ENCODE results near the gene IL17RE.
A peak's percentile ranks its signal among the peaks of the same experiment; 100 is the strongest.
"Not testable (repeated sequence)": the region's sequence is repeated elsewhere in the genome, so short reads cannot be mapped to it uniquely, and the experiment has no call there.

Gene IL17RE

DNA sequence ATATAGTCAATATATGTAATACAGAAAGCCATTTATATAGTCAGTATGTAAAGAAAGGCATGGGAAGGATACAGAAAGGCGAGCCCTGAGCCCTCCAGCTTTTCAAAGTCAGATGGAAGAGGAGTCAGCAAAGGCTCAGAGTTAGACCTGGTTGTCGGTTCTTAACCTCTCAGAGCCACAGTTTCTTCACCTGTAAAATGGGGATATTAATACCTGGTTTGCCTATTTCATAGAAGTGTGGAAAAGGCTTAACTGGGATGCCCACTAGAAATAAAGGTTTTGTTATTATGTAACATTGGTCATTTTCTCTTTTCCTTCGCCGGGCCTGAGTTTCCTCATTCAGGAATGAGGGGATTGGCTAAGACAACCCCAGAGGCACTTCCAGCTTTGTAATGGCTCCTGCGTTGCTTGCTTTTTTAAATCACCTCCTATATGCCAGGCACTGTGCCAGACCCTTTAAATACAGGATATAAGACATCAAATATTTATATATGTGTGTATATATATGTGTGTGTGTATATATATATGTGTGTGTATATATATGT lies 33.4 kb downstream of the IL17RE start:
- DNase-seq, result no peak

DNA sequence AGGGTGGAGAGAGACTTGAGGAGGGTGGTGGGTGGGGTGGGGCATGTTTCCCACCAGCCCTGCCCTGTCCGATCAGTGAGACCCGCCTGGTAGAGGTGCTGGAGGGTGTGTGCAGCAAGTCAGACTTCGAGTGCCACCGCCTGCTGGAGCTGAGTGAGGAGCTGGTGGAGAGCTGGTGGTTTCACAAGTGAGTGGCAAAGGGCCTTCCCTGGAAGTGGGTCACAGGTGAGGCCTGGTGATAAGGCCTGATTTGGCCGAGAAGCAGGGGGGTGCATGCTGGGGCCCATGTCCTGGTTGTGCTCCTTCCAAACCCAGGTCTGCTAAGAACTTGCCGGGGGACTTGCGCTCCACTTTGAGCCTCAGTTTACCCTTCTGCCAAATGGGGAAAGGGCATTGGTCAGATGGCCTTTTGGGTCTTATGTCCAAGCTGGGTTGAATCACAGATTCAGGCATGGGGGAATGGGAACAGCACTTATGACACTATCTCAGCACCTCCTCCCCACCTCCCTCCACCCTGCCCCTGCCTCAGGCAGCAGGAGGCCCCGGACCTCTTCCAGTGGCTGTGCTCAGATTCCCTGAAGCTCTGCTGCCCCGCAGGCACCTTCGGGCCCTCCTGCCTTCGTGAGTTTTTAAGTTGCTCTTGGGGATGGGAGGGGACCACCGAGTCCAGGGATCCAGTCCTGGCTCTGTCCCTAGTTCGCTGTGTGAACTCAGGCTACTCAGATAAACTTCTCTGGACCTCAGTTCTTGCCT lies 35.0 kb downstream of the IL17RE start:
- no peak for DNase-seq

DNA sequence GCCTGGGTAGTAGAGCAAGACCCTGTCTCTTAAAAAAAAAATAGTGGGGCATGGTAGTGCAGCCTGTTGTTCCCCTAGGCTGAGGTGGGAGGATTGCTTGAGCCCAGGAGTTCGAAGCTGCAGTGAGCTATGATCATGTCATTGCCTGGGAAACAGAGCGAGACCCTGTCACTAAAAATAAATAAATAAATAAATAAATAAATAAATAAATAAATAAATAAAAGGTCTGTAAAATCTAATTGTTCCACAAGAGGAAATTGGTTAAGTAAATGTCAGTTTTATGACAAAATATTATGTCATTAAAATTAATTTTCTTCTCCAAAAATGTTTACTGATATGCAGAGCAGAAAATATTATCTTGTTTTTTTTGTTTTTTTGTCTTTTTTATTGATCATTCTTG lies 36.3 kb downstream of the IL17RE start:
- no peak for DNase-seq

DNA sequence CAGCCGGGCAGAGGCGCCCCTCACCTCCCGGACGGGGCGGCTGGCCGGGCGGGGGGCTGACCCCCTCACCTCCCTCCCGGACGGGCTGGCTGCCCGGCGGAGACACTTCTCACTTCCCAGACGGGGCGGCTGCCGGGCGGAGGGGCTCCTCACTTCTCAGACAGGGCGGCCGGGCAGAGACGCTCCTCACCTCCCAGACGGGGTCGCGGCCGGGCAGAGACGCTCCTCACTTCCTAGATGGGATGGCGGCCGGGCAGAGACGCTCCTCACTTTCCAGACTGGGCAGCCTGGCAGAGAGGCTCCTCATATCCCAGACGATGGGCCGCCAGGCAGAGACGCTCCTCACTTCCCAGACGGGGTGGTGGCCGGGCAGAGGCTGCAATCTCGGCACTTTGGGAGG lies 37.3 kb downstream of the IL17RE start:
- not testable (repeated sequence) for DNase-seq

DNA sequence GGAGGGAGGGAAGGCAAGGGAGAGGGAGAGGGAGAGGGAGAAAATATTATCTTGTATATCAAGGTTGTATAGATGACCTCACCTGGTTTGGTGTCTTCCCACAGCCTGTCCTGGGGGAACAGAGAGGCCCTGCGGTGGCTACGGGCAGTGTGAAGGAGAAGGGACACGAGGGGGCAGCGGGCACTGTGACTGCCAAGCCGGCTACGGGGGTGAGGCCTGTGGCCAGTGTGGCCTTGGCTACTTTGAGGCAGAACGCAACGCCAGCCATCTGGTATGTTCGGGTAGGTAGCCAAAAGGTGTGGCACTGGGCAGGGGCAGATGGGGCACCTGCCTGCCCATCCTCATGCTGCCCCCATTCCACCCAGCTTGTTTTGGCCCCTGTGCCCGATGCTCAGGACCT lies 38.1 kb downstream of the IL17RE start:
- no peak for DNase-seq

DNA sequence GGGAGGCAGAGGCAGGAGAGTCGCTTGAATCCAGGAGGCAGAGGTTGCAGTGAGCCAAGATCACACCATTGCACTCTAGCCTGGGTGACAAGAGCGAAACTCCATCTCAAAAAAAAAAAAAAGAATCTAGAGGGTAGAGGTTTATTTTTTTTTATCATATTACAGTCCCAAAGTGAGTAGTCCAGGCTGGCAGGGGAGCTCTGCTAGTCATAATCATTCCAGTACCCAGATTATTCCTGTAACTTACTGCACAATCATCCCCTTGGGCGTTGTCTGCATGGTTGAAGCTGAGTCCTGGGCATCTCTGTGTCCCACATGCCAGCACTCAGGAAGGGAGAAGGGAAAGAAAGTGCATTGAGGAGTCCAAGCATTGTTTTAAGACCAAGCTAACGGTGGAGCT lies 39.5 kb downstream of the IL17RE start:
- DNase-seq, result no peak

DNA sequence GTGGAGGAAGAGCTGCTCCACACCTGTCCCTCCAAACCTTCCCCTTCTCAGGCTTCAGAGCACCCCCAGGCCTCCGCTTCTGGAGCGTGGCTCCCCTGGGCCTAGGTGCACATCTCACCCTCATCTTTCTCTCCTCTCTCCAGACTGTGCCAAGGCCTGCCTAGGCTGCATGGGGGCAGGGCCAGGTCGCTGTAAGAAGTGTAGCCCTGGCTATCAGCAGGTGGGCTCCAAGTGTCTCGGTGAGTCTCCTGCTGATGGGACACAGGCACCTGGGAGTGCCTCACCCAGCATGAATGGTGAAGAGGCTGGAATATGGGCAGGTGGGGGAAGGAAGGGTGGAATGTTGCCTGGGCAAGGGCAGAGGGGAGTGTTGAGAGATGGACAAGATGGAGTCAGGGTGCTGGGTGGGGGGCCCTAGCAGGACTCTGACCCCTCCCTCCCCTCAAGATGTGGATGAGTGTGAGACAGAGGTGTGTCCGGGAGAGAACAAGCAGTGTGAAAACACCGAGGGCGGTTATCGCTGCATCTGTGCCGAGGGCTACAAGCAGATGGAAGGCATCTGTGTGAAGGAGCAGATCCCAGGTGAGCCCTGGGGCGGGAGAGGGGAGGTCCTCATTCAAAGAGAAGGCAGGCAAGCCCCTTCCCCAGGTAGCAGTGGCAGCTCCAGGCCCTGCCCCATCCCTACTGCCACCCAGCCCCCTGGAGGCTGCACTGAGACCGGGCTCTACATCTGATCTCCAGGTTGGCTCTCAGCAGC lies 40.5 kb downstream of the IL17RE start:
- DNase-seq, result no peak

DNA sequence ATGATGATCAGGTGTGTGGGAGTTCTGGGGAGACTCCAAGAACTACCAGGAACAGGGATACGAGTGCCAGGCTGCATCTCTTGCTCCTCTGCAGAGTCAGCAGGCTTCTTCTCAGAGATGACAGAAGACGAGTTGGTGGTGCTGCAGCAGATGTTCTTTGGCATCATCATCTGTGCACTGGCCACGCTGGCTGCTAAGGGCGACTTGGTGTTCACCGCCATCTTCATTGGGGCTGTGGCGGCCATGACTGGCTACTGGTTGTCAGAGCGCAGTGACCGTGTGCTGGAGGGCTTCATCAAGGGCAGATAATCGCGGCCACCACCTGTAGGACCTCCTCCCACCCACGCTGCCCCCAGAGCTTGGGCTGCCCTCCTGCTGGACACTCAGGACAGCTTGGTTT lies 41.6 kb downstream of the IL17RE start:
- DNase-seq, result no peak

DNA sequence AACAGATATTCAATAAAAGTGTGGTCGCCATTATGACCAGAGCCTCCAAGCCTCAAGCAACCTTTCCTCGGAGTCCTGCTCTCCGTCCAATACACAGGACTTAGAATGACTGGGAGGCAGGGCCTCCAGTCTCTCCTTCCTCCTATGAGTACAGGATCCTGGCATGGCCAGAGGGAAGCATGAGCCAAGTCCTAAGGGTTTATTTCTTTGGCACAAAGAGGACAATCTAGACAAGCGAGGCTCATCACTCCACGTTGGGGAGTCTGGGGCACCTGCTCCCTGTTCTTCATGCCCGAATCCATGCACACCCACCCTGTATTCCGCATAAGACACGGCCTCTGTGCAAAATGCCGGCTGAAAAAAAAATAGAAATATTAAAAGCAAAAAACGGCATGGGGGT lies 42.7 kb downstream of the IL17RE start:
- no peak for DNase-seq

DNA sequence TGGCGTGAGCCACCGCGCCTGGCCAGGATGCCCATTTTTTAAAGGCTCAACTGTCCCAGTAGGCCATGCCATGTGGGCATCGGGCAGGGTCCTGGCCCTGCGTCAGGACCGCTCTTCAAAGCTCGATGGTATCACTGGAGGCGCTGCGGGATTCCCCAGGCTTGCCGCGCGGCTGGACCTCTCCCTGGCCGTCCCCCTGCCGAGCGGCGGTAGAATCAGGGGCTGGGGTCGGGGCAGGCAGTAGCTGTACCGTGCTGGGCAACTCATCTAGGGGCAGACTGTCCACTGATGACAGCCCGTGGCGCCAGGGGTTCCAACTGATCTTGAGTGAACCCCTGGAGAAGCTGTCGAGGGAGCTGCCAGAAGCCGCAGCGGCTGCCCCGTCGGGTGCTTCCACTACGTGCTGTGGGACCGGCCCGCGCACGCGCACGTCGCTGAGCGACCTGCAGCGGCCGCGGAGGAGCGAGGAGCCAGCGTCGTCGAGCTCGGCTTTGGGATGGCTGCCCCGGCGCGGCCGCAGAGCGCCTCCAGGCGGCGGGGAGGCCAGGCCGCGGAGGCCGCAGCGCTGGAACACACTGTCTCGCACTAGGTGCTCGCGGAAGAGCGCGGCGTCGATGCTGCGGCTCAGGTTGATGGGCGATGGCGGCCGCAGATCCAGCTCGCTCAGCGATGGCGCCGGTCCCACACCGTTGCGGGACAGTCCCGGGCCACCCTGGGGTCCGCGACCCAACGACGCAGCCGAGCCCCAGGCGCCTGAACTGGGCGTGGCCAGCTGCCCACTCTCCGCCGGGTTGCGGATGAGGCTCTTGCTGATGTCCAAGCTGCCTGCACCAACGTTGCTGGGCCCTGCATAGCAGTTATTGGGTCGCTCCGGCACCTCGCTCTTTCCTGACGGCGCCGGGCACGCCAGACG lies 43.7 kb downstream of the IL17RE start:
- DNase-seq, result peak in 1 of 2 experiments; percentile 5

DNA sequence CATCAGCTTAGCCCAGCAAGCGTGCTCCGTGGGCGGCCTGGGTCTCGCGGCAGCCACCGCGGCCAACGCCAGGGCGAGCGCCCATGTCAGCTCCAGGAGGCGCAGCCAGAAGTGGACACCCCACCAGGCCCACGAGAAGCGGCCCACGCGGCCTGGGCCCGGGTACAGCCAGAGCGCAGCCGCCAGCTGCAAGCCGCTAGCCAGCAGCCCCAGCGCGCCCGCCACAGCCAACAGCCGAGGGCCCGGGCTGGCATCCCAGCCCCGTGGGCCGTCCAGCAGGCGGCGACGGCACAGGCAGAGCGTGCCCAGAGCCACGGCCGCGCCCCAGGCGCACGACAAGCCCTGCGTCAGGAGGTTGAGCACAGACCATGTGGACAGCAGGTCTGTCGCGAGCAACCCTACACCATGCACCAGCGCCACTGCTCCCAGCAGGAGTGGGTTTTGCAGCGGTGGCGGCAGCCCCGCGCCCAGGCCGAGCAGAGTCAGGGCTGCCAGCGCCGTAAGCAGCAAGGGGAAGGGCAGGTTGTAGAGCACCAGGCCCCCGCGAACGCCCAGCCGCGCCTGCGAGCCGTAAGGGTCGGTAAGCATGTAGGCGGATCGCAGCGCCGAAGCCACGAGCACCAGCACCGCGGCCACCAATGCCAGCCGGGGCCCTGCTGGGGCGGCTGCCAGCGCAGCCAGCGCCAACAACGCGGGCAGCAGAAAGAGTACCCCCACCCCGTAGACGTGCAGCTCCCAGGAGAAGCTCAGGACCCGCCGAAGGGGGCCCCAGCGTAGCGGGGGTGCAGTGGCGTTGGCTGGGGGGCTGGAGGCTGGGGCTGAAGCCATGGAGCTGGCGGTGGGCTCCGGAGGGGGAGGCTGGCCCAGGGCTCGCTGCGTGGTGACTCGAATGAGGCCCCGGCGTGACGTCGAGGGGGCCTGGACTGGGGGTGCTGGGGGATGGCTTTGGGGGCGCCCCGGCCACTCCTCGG lies 44.7 kb downstream of the IL17RE start:
- DNase-seq, result peak in 1 of 2 experiments; percentile 25

DNA sequence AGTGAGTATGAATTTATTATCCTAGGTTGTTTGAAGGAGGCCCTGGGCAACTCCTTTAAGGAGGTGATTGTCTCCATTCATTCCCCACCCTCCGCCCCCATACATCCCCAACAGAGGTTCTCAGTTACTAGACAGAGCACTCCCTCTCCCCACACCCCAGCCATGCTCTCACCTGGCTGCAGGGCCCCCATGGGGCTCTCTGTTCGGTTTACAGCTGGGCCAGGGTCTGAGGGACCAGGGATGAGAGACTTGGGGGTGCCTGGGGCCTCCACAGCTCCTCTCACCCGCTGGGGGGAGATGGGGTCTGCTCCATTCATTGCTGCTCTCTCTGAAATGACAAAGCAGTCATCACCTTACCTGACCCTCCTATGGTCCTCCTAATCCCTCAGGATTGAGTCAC lies 45.9 kb downstream of the IL17RE start:
- no peak for DNase-seq

DNA sequence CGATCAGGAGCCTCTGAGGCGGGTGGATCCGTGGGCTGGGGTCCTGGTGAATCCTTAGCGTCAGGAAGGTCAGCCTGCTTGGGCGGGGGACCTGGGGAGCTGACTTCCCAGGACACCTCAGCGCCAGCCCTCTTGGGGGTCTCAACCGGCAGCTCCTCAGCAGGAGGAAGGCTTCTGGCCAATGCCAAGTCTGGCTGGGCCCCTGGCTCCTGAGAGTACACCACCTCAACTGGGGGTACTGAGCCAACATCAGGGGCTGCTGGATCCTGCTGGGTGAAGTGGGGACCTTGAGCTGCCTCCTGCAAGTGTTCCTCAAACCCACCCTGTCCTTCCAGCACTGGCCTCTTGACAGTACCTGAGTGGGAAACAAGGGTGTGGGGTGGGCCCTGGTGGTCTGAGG lies 46.5 kb downstream of the IL17RE start:
- DNase-seq, result no peak

DNA sequence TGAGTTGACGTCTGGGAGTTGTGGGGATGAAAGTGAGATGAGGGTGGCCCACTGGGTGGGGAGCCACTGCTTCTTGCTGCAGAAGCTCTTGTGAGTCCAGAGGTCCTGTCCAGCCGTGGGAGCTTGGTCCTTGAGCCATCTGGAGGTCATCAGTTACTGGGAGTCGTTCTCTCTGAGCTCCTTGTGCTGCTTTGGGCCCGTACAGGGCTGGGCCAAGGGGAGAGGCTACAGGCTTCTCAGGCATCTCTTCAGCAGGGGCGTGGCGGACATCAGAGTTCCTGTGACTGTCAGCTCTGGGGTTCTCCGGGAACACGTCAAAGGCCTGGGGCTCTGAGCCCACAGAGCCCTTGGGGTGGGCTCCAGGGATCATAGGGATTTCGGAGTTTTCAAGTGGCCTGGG lies 47.0 kb downstream of the IL17RE start:
- DNase-seq, result no peak

DNA sequence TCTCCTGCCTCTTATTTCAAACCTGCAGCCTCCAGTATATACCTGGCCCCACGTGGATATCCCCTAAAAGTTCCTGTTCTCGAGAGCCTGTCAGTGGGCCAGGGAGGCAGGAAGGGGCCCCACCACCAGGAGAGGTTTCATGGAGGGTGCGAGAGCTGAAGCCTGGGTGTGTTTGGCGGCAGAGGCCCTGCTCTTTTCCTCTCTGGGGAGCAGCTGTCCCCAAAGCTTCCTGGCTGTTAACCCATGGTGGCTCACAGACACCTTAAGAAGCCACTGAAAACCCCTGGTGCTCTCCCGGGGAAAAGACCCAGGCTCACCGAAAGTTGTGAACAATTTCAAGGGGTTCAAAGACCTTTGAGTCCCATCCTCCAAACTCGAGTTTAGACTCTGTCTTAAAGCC lies 48.5 kb downstream of the IL17RE start:
- no peak for DNase-seq

DNA sequence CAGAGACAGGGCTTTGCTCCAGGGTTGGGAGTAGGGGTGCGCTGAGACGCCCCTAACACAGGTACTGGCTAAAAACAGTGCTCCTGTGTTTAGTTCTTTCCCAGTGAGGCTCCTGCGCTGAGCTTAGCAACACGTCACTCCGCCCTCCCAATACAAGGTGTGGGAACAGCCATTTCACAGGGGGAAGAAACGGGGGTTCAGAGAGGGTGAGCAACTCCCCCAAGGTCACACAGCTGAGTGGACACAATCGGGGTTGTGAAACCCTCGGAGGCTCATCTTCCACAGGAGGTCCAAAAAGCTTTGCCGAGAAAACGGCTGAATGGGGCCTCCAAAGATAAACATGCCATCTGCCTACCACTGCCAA lies 48.9 kb downstream of the IL17RE start:
- DNase-seq, result no peak

DNA sequence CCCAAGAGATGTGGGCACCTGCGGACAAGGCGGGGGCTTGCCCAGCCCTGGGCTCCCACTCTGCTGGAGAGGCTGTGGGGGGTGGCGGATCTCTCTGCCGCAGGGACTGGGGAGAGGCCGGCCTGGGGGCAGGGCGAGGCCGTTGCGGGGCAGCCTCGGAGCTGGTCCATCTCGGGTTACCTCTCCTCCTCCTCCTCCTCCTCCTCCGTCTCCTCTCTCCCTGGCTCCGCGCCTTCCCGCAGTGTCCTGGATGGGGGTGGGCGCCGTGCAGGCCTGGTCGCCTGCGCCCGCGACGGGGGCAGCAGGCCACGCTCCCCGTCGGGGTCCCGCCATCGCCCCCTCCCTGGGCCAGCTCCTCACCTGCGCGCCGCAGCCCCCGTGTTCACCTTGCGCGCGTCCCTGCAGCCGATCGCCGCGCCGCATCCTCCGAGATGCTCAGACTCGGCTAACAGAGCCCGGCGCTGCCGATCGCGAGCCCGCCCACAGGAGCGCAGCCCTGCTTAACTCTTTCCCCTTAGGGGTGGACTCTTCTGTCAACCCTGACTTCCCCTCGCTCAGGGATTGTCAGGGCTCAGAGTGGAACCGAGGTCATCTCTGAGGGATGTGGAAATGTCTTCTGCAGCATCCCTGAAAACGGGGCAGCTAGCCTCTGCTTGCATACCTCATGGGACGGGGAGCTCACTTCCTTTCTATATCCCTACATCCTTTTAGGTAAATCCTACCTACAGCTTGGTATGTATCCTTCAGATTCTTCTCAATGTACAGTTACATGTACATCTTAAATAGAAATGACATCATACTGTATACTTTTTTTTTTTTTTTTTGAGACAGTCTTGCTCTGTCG lies 49.5 kb downstream of the IL17RE start, which contains the start of gene PRRT3:
Gene PRRT3 (minus strand): TSS at position 447 of the 844 bp plus-strand sequence. CDS start 2,293 bp downstream, outside the sequence.
- DNase-seq, result no peak

DNA sequence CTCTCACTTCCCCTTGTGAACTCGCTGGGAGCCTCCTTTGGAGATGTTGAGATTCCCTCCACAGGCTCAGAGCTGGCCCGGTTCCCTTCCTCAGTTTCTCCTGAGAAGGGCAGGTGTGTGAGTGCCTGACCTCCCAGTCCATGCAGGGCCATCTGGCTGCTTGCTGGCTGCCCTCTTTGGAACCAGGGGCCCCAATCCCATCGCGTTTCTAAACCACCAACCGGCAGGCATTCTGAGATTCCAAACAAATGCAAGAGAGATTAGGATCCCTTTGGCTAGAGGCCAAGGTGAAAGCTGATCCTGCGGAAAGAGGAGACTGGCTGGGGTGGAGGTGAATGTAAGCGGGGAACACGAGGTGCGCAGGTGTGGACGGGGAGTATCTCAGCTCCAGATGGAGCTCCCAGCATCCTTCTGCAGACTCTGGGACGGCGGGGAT lies 52.4 kb downstream of the IL17RE start:
- no peak for DNase-seq

DNA sequence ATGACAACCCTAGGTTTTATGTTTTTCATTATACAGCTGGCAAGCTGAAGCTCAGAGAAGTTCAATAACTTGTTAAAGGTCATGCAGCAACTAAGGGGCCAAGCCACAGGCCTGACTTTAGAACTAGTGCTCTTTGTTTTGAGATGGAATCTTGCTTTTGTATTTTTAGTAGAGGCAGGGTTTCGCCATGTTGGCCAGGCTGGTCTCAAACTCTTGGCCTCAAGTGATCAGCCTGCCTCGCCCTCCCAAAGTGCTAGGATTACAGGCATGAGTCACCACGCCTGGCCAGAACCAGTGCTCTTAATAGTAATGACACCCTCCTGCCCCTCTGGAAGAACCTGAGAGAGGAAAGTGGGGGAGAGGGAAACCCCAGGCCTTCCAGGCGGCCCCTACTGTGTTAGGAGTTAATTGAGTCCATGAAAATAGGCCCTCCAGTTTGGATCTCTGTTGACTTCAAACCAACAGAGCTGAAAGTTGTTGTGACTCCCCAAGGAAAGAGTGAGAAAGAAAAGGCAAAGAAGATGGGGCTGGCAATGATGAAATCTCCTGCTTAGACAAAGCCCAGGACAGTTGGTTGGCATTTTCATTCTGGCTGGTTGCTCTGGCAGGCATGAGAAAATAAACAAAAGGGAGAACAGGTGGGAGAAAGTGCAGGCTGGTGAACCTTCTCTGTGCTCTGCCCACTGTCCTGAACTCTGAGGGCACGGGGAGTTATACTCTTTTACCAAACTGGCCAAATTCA lies 53.1 kb downstream of the IL17RE start:
- no peak for DNase-seq

DNA sequence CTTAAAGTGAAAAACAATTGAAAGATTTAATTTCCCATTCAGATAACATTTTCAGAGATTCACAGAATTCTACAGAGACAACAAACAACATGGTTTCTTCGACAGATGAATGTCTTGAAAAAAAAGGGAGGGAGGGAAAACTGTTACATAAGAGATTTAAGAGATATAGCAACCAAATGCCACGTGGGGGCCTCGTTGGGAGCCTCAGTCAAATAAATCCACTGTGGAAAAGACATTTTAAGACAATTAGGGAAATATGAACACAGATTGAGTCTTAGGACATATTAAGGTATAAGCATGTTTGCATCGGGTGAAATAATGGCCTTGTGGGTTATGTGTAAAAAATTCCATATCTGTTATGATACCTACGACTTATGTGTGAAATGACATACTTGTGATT lies 54.6 kb downstream of the IL17RE start:
- DNase-seq, result no peak
